Brain microvascular endothelial cell (primary cell): Measurements from ENCODE around the gene ASCC3.
"Not testable (repeated sequence)": the region's sequence is repeated elsewhere in the genome, so short reads cannot be mapped to it uniquely, and the experiment has no call there.

ENCODE experiments used
- DNase-seq: peaks from one replicate; pipeline ENCODE4 v3.0.0-alpha.2; 2020
- H3K27ac ChIP-seq: fragments of 250-450 bp; sonication (Bioruptor Pico); 2 replicates; pipeline ENCODE4 v1.5.1; 2020; ENCODE audit warnings: mild to moderate bottlenecking, moderate library complexity
- H3K27me3 ChIP-seq: fragments of 250-450 bp; sonication (Bioruptor Pico); replicated peaks from 2 replicates; pipeline ENCODE4 v1.5.1; 2020; ENCODE audit warnings: mild to moderate bottlenecking
- H3K36me3 ChIP-seq: fragments of 250-450 bp; sonication (Bioruptor Pico); replicated peaks from 2 replicates; pipeline ENCODE4 v1.5.1; 2020; ENCODE audit warnings: mild to moderate bottlenecking
- H3K4me3 ChIP-seq: 2 replicates; pipeline ENCODE4 v1.5.1; 2011; ENCODE audit warnings: low read depth, mild to moderate bottlenecking, control low read depth, low read length, moderate library complexity
- in situ Hi-C: cut with HindIII; loops from 2 replicates; pipeline ENCODE4 v1.10.0; 2017; ENCODE audit warnings: low sequenced_read_pairs, low pct_ligation_motif_present
- TF ChIP-seq, protein P1 (sequence below): IDR thresholded peaks from 2 replicates; pipeline ENCODE4 v1.5.1; 2011; ENCODE audit warnings: low read depth, mild to moderate bottlenecking, moderate library complexity, low read length, control low read depth, inconsistent platforms; ENCODE audit errors: missing control alignments

The ASCC3 gene

DNA sequence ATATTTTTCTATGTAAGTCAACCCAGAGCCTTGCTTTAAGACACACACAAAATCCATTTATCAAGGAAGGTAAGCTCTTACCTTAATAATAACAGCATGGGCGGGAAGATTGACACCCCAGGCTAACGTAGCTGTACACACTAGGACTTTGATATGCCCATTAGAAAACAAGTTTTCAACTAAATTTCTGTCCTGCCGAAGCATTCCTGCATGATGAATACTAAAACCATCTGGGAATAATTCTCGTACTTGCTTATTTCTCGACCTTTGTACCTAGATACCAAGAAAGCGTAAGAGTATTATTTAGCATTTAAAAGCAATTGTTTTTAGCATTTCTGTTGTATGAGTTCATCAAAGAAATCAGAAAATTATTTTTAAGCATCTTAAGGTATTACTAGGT lies 218.9 kb downstream of the ASCC3 start:
- no peak overlapping the region for H3K27ac ChIP-seq
- no peak overlapping the region for H3K4me3 ChIP-seq
- no peaks in the 10 kb centered on the region for H3K27me3 ChIP-seq
- no peak for DNase-seq
- H3K36me3 ChIP-seq = peaks cover 3% of the 10 kb centered on the region
- in situ Hi-C loops = no loop called here
- TF ChIP-seq, protein P1, sequence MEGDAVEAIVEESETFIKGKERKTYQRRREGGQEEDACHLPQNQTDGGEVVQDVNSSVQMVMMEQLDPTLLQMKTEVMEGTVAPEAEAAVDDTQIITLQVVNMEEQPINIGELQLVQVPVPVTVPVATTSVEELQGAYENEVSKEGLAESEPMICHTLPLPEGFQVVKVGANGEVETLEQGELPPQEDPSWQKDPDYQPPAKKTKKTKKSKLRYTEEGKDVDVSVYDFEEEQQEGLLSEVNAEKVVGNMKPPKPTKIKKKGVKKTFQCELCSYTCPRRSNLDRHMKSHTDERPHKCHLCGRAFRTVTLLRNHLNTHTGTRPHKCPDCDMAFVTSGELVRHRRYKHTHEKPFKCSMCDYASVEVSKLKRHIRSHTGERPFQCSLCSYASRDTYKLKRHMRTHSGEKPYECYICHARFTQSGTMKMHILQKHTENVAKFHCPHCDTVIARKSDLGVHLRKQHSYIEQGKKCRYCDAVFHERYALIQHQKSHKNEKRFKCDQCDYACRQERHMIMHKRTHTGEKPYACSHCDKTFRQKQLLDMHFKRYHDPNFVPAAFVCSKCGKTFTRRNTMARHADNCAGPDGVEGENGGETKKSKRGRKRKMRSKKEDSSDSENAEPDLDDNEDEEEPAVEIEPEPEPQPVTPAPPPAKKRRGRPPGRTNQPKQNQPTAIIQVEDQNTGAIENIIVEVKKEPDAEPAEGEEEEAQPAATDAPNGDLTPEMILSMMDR = no peak

DNA sequence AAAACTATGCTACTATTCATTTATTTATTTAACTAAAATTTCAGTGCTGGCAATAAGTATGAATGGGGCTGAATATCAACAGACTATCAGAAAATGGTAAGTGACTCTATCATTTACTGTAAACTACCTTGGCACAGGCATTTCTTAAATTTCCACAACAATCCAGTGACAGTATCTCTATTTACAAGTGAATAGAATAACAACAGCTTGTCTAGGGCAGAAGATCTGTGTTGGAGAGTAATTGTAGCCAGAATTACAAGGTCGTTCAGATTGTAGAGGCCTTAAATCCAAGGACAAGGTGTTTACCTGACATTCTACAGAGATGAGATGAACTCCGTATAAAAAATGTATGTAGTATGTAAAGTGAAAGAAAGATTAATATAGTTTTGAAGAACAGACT lies 222.6 kb downstream of the ASCC3 start:
- Histone ChIP-seq H3K27me3 (no peaks in the 10 kb centered on the region), H3K36me3 (peaks cover 3% of the 10 kb centered on the region), H3K4me3 (no peak overlapping the region), H3K27ac (no peak overlapping the region)
- DNase-seq = no peak
- in situ Hi-C loops = no loop called here
- TF ChIP-seq, protein P1 = no peak

DNA sequence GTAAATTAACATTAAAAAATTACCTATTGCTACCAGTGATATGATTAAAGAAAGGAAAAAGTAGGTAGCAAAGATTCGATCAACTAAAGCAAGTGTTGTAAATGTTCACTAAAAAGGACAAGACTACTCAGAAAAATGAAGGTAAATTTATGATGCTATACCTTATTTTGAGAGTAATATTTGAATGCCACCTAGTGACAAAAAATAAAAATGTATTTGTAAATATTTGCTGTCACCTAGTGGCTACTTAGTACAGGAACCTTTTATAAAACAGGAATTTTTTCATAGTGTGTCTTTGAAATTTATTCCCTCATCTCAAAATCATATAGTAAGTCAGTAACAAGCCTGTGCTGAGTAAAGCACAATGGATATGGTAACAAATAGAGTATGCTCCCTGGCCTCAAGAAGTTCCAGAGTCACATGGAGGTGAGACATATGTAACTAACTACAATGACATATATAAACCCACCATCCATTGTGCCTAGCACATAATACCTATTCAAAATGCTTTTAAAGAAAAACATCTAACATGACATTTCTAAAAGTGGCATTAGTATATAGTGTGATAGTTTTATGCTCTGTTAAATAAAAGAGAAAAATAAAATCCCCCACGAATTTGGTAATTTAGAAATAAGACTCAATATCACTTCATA lies 223.3 kb downstream of the ASCC3 start:
- Histone ChIP-seq H3K27ac (no peak overlapping the region), H3K4me3 (no peak overlapping the region), H3K27me3 (no peaks in the 10 kb centered on the region), H3K36me3 (peaks cover 3% of the 10 kb centered on the region)
- TF ChIP-seq, protein P1 = peak; percentile 45
- in situ Hi-C loops = no loop called here
- DNase-seq = no peak

DNA sequence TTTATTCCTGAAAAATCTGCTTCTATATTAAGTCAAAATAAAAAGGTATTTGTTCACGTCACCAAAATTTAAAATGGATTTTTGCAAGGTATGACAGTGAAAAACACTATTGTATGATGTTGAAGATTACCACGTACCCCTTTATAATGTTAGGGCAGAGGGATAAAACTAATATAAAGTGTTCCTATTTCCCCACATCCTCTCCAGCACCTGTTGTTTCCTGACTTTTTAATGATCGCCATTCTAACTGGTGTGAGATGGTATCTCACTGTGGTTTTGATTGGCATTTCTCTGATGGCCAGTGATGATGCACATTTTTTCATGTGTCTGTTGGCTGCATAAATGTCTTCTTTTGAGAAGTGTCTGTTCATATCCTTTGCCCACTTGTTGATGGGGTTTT lies 240.0 kb downstream of the ASCC3 start:
- in situ Hi-C loops, DNase-seq, H3K27ac ChIP-seq, H3K4me3 ChIP-seq, H3K27me3 ChIP-seq: not testable (repeated sequence)
- H3K36me3 ChIP-seq = peaks cover 25% of the 10 kb centered on the region

DNA sequence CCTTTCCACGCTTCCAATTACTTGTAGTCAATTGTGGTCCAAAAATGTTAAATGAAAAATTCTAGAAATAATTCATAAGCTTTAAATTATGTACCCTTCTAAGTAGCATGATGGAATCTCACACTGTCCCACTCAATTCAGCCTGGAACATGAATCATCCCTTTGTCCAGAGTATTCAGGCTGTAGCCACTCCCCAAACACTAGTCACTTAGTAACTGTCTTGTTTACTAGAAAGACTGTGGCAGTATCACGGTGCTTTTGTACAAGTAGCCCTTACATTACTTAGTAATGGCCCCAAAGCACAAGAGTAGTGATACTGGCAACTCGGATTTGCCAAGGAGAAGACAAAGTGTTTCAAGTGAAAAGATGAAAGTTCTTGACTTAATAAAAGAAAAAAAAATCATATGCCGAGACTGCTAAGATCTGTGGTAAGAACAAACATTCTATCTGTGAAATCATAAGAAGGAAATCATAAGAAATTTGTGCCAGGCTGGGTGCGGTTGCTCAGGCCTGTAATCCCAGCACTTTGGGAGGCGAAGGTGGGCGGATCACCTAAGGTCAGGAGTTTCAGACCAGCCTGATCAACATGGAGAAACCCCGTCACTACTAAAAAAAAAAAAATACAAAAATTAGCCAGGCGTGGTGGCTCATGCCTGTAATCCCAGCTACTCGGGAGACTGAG lies 247.9 kb downstream of the ASCC3 start:
- DNase-seq = peak; percentile 93
- in situ Hi-C loops = no loop called here

DNA sequence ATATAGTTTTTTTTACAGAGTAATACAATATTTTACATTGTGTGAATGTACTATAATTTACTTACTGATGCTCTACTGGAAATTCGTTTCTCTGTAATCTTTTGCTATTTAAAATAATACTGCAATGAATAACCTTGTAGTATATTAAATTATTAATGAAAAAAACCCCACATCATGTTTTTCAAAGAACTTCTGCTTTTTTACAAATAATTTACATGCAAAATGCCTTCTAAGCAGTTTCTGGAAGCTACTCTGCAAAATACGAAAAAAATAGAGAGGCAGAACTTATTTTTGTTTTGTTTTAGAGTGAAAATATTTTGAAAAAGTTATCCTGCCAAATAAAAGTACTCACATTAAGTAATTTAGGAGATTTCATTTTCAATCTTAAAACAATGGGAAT lies 250.6 kb downstream of the ASCC3 start:
- in situ Hi-C loops = no loop called here
- Histone ChIP-seq H3K27me3 (no peaks in the 10 kb centered on the region), H3K36me3 (peaks cover 11% of the 10 kb centered on the region), H3K4me3 (no peak overlapping the region), H3K27ac (no peak overlapping the region)
- no peak for DNase-seq
- TF ChIP-seq, protein P1 = no peak

More for the DNA sequence above, 247.9 kb downstream of the ASCC3 start:
- TF ChIP-seq, protein P1 = no peak
- H3K27ac ChIP-seq = peak overlapping the region; percentile 81
- no peaks in the 10 kb centered on the region for H3K27me3 ChIP-seq
- H3K4me3 ChIP-seq = no peak overlapping the region
- H3K36me3 ChIP-seq = peaks cover 18% of the 10 kb centered on the region
